SK-N-SH (cell line): ENCODE measurements around the gene EHD1. TPM values are rescaled to one million over a fixed set of nuclear protein-coding genes. Genes with fewer than 3 reads are reported as not detected.

Experiments used
- CTCF ChIA-PET: fragments of 300-600, 350-600 bp; formaldehyde crosslinking; extraction: SDS; loops from one replicate; lab custom pipeline; 2021; lab: Yijun Ruan, JAX
- POLR2A ChIA-PET: fragments of 350-600 bp; sonication (Branson Sonifier 250); formaldehyde crosslinking; extraction: SDS; loops from one replicate; lab custom pipeline; 2020; ENCODE audit warnings: antibody characterized with exemption, inconsistent platforms; lab: Yijun Ruan, JAX
- DNase-seq: peaks from one replicate; pipeline ENCODE4 v3.0.0; 2012
- H2AFZ ChIP-seq: fragments of 200-600 bp; sonication (generic); 2 replicates; pipeline ENCODE4 v1.8.1; 2016; ENCODE audit warnings: antibody characterized with exemption, mild to moderate bottlenecking, low read depth
- H3F3A ChIP-seq: fragments of 200-600 bp; sonication (generic); replicated peaks from 2 replicates; pipeline ENCODE3; 2016; ENCODE audit warnings: antibody characterized with exemption, mild to moderate bottlenecking; ENCODE audit not compliant: insufficient read depth
- H3K27ac ChIP-seq, 2 experiments: fragments of 200-500 bp in 1 of 2; fragments of 200-600 bp in 1 of 2; sonication (Bioruptor generic) in 1 of 2; sonication (generic), shearing (Covaris generic) in 1 of 2; 2 replicates each; pipeline versions ENCODE4 v1.5.1 to v1.6.1; 2014 to 2016; ENCODE audit warnings: low read depth in 2 of 2, inconsistent platforms in 1 of 2, low read length in 1 of 2, mild to moderate bottlenecking in 1 of 2, mixed read lengths in 1 of 2
- H3K27me3 ChIP-seq: fragments of 200-600 bp; sonication (generic), shearing (Covaris generic); 2 replicates; pipeline ENCODE4 v1.6.1; 2016; ENCODE audit warnings: mixed run types; ENCODE audit not compliant: insufficient read depth
- H3K36me3 ChIP-seq, 2 experiments: fragments of 200-500 bp in 1 of 2; fragments of 200-600 bp in 1 of 2; sonication (Bioruptor generic) in 1 of 2; sonication (generic) in 1 of 2; replicated peaks in 1 of 2; 2 replicates each; pipeline versions ENCODE3 to v1.5.1; 2014 to 2016; ENCODE audit warnings: low read length in 1 of 2, mild to moderate bottlenecking in 1 of 2; ENCODE audit not compliant: insufficient read depth in 2 of 2, control insufficient read depth in 1 of 2
- H3K4me1 ChIP-seq, 2 experiments: fragments of 200-500 bp in 1 of 2; fragments of 200-600 bp in 1 of 2; sonication (Bioruptor generic) in 1 of 2; sonication (generic), shearing (Covaris generic) in 1 of 2; 2 replicates each; pipeline versions ENCODE4 v1.5.1 to v1.6.1; 2014 to 2016; ENCODE audit warnings: low read depth in 1 of 2, low read length in 1 of 2, mixed run types in 1 of 2; ENCODE audit not compliant: insufficient read depth in 2 of 2, control insufficient read depth in 1 of 2
- H3K4me2 ChIP-seq: fragments of 200-600 bp; sonication (generic), shearing (Covaris generic); 2 replicates; pipeline ENCODE4 v1.6.1; 2017; ENCODE audit warnings: mixed run types
- H3K4me3 ChIP-seq, 2 experiments: fragments of 200-500 bp in 1 of 2; fragments of 200-600 bp in 1 of 2; sonication (Bioruptor generic) in 1 of 2; sonication (generic), shearing (Covaris generic) in 1 of 2; 2 replicates each; pipeline versions ENCODE4 v1.5.1 to v1.8.1; 2014 to 2016; ENCODE audit warnings: low read depth in 2 of 2, inconsistent platforms in 1 of 2, low read length in 1 of 2, mild to moderate bottlenecking in 1 of 2, mixed read lengths in 1 of 2, moderate library complexity in 1 of 2
- H3K79me2 ChIP-seq: fragments of 200-600 bp; sonication (generic); 2 replicates; pipeline ENCODE4 v1.8.1; 2017; ENCODE audit warnings: mild to moderate bottlenecking; ENCODE audit not compliant: insufficient read depth
- H3K9ac ChIP-seq: fragments of 200-600 bp; sonication (generic); 2 replicates; pipeline ENCODE4 v1.6.1; 2017; ENCODE audit warnings: mixed run types
- H3K9me2 ChIP-seq: fragments of 200-600 bp; sonication (generic); 2 replicates; pipeline ENCODE4 v1.6.1; 2017; ENCODE audit warnings: mixed run types
- H3K9me3 ChIP-seq: fragments of 200-600 bp; sonication (generic); 2 replicates; pipeline ENCODE4 v1.6.1; 2017; ENCODE audit warnings: mixed run types, mild to moderate bottlenecking, moderate library complexity
- H4K20me1 ChIP-seq: fragments of 200-600 bp; sonication (generic); 2 replicates; pipeline ENCODE4 v1.6.1; 2017; ENCODE audit warnings: mild to moderate bottlenecking, mixed run types; ENCODE audit not compliant: insufficient read depth
- CHD2 ChIP-seq: fragments of 150-350 bp; IDR thresholded peaks from 2 replicates; pipeline ENCODE4 v1.6.1; 2018; ENCODE audit warnings: low read length; ENCODE audit not compliant: partially characterized antibody
- CTCF ChIP-seq: fragments of 200-600 bp; sonication (generic); IDR thresholded peaks from 2 replicates; pipeline ENCODE4 v1.6.1; 2017; ENCODE audit warnings: antibody characterized with exemption, mild to moderate bottlenecking, moderate library complexity
- ELF1 ChIP-seq: IDR thresholded peaks from 2 replicates; pipeline ENCODE4 v1.4.0; 2012
- EZH2phosphoT487 ChIP-seq: fragments of 200-600 bp; sonication (generic); IDR thresholded peaks from 2 replicates; pipeline ENCODE4 v1.6.1; 2017; ENCODE audit warnings: low read depth, mixed run types, mild to moderate bottlenecking, antibody characterized with exemption, moderate library complexity, borderline replicate concordance
- FOXJ3 ChIP-seq: sonication (generic); formaldehyde crosslinking; IDR thresholded peaks from 2 replicates; pipeline ENCODE4 v1.5.1; 2020; ENCODE audit warnings: mild to moderate bottlenecking, missing genetic modification reagents
- GABPA ChIP-seq: IDR thresholded peaks from 2 replicates; pipeline ENCODE4 v1.4.0; 2012; ENCODE audit warnings: low read depth, mild to moderate bottlenecking
- GATA2 ChIP-seq: sonication (generic); formaldehyde crosslinking; IDR thresholded peaks from 2 replicates; pipeline ENCODE4 v1.5.0; 2020; ENCODE audit warnings: mild to moderate bottlenecking, missing genetic modification reagents
- JUND ChIP-seq: IDR thresholded peaks from 2 replicates; pipeline ENCODE4 v1.4.0; 2012
- MAX ChIP-seq: IDR thresholded peaks from 2 replicates; pipeline ENCODE4 v1.4.0; 2012; ENCODE audit warnings: low read depth
- MXI1 ChIP-seq: IDR thresholded peaks from 2 replicates; pipeline ENCODE4 v1.6.1; 2012; ENCODE audit warnings: mild to moderate bottlenecking, low read depth, low read length, improper control_type of control experiment
- NFIC ChIP-seq: IDR thresholded peaks from 2 replicates; pipeline ENCODE4 v1.4.0; 2012; ENCODE audit warnings: borderline replicate concordance
- NRF1 ChIP-seq: IDR thresholded peaks from 2 replicates; pipeline ENCODE4 v1.6.1; 2012; ENCODE audit warnings: low read depth, mild to moderate bottlenecking, low read length
- POLR2AphosphoS5 ChIP-seq: IDR thresholded peaks from 2 replicates; pipeline ENCODE4 v1.6.1; 2012; ENCODE audit warnings: low read depth, low read length
- RFX5 ChIP-seq: IDR thresholded peaks from 2 replicates; pipeline ENCODE4 v1.6.1; 2012; ENCODE audit warnings: mild to moderate bottlenecking, improper control_type of control experiment, low read length
- TAF1 ChIP-seq: IDR thresholded peaks from 2 replicates; pipeline ENCODE4 v1.6.1; 2012; ENCODE audit warnings: low read depth, mild to moderate bottlenecking, low read length, moderate library complexity, borderline replicate concordance
- USF1 ChIP-seq: IDR thresholded peaks from 2 replicates; pipeline ENCODE4 v1.4.0; 2012; ENCODE audit warnings: low read depth, borderline replicate concordance
- USF2 ChIP-seq: fragments of 150-350 bp; IDR thresholded peaks from 2 replicates; pipeline ENCODE4 v1.6.1; 2017; ENCODE audit warnings: antibody characterized with exemption, low read length, low read depth, borderline replicate concordance
- YY1 ChIP-seq: IDR thresholded peaks from 2 replicates; pipeline ENCODE4 v1.4.0; 2012; ENCODE audit warnings: low read depth, mild to moderate bottlenecking
- ZBTB33 ChIP-seq: IDR thresholded peaks from 2 replicates; pipeline ENCODE4 v1.4.0; 2012; ENCODE audit warnings: low read depth, borderline replicate concordance
- WGBS: methylation state at CpG from one replicate; pipeline ENCODE4 v1.1.6; 2017; ENCODE audit warnings: low lambda C conversion rate; 5-methylcytosine and 5-hydroxymethylcytosine counted together
- polyA plus RNA-seq, 3 experiments: library from polyadenylated mRNA; depleted of rRNA; stranded (reverse); fragments of >200 nt; gene quantifications; 2 replicates each; pipeline ENCODE4 v1.2.3, GENCODE V29; 2012

EHD1 gene
- polyA plus RNA-seq, 1 of the 3 experiments (the other 2 are of a cell fraction), result 93.3 TPM

GRCh38 chr11:64908766-64909165 is 30.3 kb upstream of the EHD1 start:
- Histone ChIP-seq H4K20me1 (no peaks in the 10 kb centered on the region), H3K9me3 (no peaks in the 10 kb centered on the region), H3K36me3 (peaks cover 0 to 69% of the 10 kb centered on the region in 2 experiments), H2AFZ (no peak overlapping the region), H3K9ac (no peak overlapping the region), H3K4me3 (no peak overlapping the region), H3K27me3 (no peaks in the 10 kb centered on the region), H3K27ac (no peak overlapping the region), H3K79me2 (no peaks in the 10 kb centered on the region), H3K4me1 (no peaks in the 10 kb centered on the region), H3K9me2 (no peaks in the 10 kb centered on the region), H3K4me2 (no peak overlapping the region), H3F3A (no peaks in the 10 kb centered on the region)
- TF ChIP-seq FOXJ3 (no peak), ZBTB33 (no peak), TAF1 (no peak), GABPA (no peak), MAX (no peak), YY1 (no peak), POLR2AphosphoS5 (no peak), CHD2 (no peak), GATA2 (CRISPR knock-in tag) (no peak), NFIC (no peak), USF1 (no peak), JUND (no peak), CTCF (no peak), RFX5 (no peak), USF2 (no peak), NRF1 (no peak), ELF1 (no peak), MXI1 (no peak), EZH2phosphoT487 (no peak)
- WGBS, result 78% methylated on average over 5 of the region's 11 CpGs
- POLR2A ChIA-PET, result no interaction called here
- CTCF ChIA-PET, result interaction anchor here (1.3 kb wide), 1 partner anchor 30 kb away, joined by 3 read pairs; no protein-coding TSS in a partner anchor
- DNase-seq, result no peak
